Transverse colon (tissue), 3 donors: ENCODE data around the gene PEF1.

Source experiments
- POLR2A ChIP-seq: fragments of 450-650 bp; IDR thresholded peaks from one replicate; pipeline ENCODE4 v1.6.1; 2016; ENCODE audit warnings: antibody characterized with exemption, mild to moderate bottlenecking, moderate library complexity
- TF ChIP-seq, protein P1 (sequence below), 5 experiments: fragments of 200-600 bp in 3 of 5; fragments of 450-650 bp in 2 of 5; sonication (generic) in 3 of 5; IDR thresholded peaks; 1 replicate in 2 of 5; 2 replicates in 3 of 5; pipeline ENCODE4 v1.5.1; 2016 to 2017; ENCODE audit warnings: antibody characterized with exemption in 5 of 5, inconsistent platforms in 3 of 5, mild to moderate bottlenecking in 2 of 5, moderate library complexity in 1 of 5

DNA sequence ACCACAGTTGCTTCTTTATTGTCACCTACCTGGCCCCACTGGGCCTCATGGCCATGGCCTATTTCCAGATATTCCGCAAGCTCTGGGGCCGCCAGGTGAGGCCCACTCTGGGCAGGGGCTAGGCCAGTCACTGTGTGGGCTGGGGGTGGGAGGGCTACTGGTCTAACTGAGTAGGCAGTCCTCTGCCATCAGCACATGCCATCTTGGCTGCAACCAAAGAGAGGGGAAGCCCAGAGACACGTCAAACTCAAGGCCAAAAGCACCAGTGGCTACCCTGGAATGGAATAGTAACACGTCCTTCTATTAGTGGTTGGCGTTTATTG is 23.2 kb downstream of the PEF1 start:
- TF ChIP-seq, protein P1, sequence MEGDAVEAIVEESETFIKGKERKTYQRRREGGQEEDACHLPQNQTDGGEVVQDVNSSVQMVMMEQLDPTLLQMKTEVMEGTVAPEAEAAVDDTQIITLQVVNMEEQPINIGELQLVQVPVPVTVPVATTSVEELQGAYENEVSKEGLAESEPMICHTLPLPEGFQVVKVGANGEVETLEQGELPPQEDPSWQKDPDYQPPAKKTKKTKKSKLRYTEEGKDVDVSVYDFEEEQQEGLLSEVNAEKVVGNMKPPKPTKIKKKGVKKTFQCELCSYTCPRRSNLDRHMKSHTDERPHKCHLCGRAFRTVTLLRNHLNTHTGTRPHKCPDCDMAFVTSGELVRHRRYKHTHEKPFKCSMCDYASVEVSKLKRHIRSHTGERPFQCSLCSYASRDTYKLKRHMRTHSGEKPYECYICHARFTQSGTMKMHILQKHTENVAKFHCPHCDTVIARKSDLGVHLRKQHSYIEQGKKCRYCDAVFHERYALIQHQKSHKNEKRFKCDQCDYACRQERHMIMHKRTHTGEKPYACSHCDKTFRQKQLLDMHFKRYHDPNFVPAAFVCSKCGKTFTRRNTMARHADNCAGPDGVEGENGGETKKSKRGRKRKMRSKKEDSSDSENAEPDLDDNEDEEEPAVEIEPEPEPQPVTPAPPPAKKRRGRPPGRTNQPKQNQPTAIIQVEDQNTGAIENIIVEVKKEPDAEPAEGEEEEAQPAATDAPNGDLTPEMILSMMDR (IDR thresholded peaks at IDR 0.05): no peak
- no peak for TF ChIP-seq POLR2A
